Liver (tissue), 9 donors: ENCODE results near the gene C14orf132. TPM values are rescaled to one million over a fixed set of nuclear protein-coding genes. Genes with fewer than 3 reads are reported as not detected.

Experiments
- DNase-seq: peaks from one replicate; pipeline ENCODE4 v3.0.0-alpha.2; 2017; ENCODE audit warnings: low spot score
- H3K27ac ChIP-seq, 2 donors: one replicate each; pipeline ENCODE4 v1.7.0; 2013; ENCODE audit warnings: inconsistent platforms in 2 of 2, low read length in 2 of 2, control low read depth in 1 of 2, low read depth in 1 of 2, mild to moderate bottlenecking in 1 of 2
- H3K27me3 ChIP-seq, 4 donors: one replicate each; pipeline versions ENCODE4 v1.6.1 to v1.7.0; 2013; ENCODE audit warnings: low read length in 3 of 4, inconsistent platforms in 1 of 4, mild to moderate bottlenecking in 1 of 4, moderate library complexity in 1 of 4; ENCODE audit not compliant: control insufficient read depth in 4 of 4, insufficient read depth in 4 of 4
- H3K36me3 ChIP-seq, 4 donors: one replicate each; pipeline versions ENCODE4 v1.6.1 to v1.7.0; 2013; ENCODE audit warnings: low read length in 3 of 4, mild to moderate bottlenecking in 3 of 4, low read depth in 1 of 4, moderate library complexity in 1 of 4; ENCODE audit not compliant: control insufficient read depth in 4 of 4, insufficient read depth in 3 of 4
- H3K4me1 ChIP-seq, 4 donors: one replicate each; pipeline versions ENCODE4 v1.6.1 to v1.7.0; 2013; ENCODE audit warnings: low read length in 3 of 4, mild to moderate bottlenecking in 3 of 4, moderate library complexity in 1 of 4; ENCODE audit not compliant: control insufficient read depth in 4 of 4, insufficient read depth in 4 of 4
- H3K4me3 ChIP-seq, 3 donors: one replicate each; pipeline versions ENCODE4 v1.6.1 to v1.7.0; 2013; ENCODE audit warnings: low read length in 3 of 3, control low read depth in 1 of 3, low read depth in 1 of 3, mild to moderate bottlenecking in 1 of 3
- H3K9ac ChIP-seq, 2 donors: one replicate each; pipeline ENCODE4 v1.7.0; 2013; ENCODE audit warnings: low read length in 2 of 2, mild to moderate bottlenecking in 2 of 2, moderate library complexity in 2 of 2, control low read depth in 1 of 2, low read depth in 1 of 2
- H3K9me3 ChIP-seq, 4 donors: one replicate each; pipeline versions ENCODE4 v1.6.1 to v1.7.0; 2013; ENCODE audit warnings: low read length in 3 of 4; ENCODE audit not compliant: control insufficient read depth in 4 of 4
- EGR1 ChIP-seq, 2 donors: IDR thresholded peaks; 2 replicates each; pipeline ENCODE4 v1.6.1; 2016 to 2018; ENCODE audit warnings: antibody characterized with exemption in 2 of 2, low read depth in 2 of 2
- FOXA1 ChIP-seq: IDR thresholded peaks from 2 replicates; pipeline ENCODE4 v1.6.1; 2016; ENCODE audit warnings: antibody characterized with exemption
- FOXA2 ChIP-seq: IDR thresholded peaks from 2 replicates; pipeline ENCODE4 v1.6.1; 2016; ENCODE audit warnings: antibody characterized with exemption
- GABPA ChIP-seq, 2 donors: IDR thresholded peaks in 1 of 2; conservative IDR thresholded peaks in 1 of 2; 2 replicates each; pipeline ENCODE4 v1.6.1; 2016; ENCODE audit warnings: antibody characterized with exemption in 2 of 2, mild to moderate bottlenecking in 1 of 2, moderate library complexity in 1 of 2
- HNF4A ChIP-seq, 2 donors: conservative IDR thresholded peaks; 2 replicates each; pipeline ENCODE4 v1.6.1; 2016; ENCODE audit warnings: antibody characterized with exemption in 2 of 2, mild to moderate bottlenecking in 2 of 2
- HNF4G ChIP-seq: IDR thresholded peaks from 2 replicates; pipeline ENCODE4 v1.6.1; 2016; ENCODE audit warnings: antibody characterized with exemption
- JUND ChIP-seq, 2 donors: IDR thresholded peaks; 2 replicates each; pipeline ENCODE4 v1.6.1; 2016; ENCODE audit warnings: antibody characterized with exemption in 2 of 2
- NR2F2 ChIP-seq: IDR thresholded peaks from 2 replicates; pipeline ENCODE4 v1.6.1; 2016; ENCODE audit warnings: antibody characterized with exemption
- RXRA ChIP-seq, 2 donors: IDR thresholded peaks; 2 replicates each; pipeline ENCODE4 v1.6.1; 2017 to 2018; ENCODE audit warnings: antibody characterized with exemption in 2 of 2, mild to moderate bottlenecking in 1 of 2
- SP1 ChIP-seq: IDR thresholded peaks from 2 replicates; pipeline ENCODE4 v1.6.1; 2018; ENCODE audit warnings: antibody characterized with exemption, mild to moderate bottlenecking
- TAF1 ChIP-seq: conservative IDR thresholded peaks from 2 replicates; pipeline ENCODE4 v1.6.1; 2016; ENCODE audit warnings: antibody characterized with exemption, mild to moderate bottlenecking
- YY1 ChIP-seq: IDR thresholded peaks from 2 replicates; pipeline ENCODE4 v1.6.1; 2016; ENCODE audit warnings: antibody characterized with exemption, mild to moderate bottlenecking
- WGBS: extraction: QIAGEN DNeasy Blood & Tissue Kit; methylation state at CpG from one replicate; pipeline ENCODE4 v1.1.7; 2013; 5-methylcytosine and 5-hydroxymethylcytosine counted together
- polyA plus RNA-seq, 2 donors: library from polyadenylated mRNA; stranded (reverse) in 1 of 2; unstranded in 1 of 2; fragments of 200-250 nt in 1 of 2; fragments of >200 nt in 1 of 2; fragmentation: Nextera tagmentation in 1 of 2; extraction: Ambion mirVana in 1 of 2; gene quantifications; one replicate each; pipeline versions ENCODE4 v1.2.1 to v1.2.3, GENCODE V29; 2013 to 2015
- total RNA-seq, 2 donors: library from RNA; depleted of rRNA; stranded (reverse); fragments of >200 nt; gene quantifications; one replicate each; pipeline ENCODE4 v1.2.3, GENCODE V29; 2014
- TF ChIP-seq, protein P1 (sequence below): IDR thresholded peaks from 2 replicates; pipeline ENCODE4 v1.6.1; 2016; ENCODE audit warnings: antibody characterized with exemption, mild to moderate bottlenecking
- TF ChIP-seq, protein P2 (sequence below): fragments of 150-350 bp; IDR thresholded peaks from 2 replicates; pipeline ENCODE4 v1.5.1; 2017; ENCODE audit warnings: improper control_type of control experiment, low read depth, low read length; ENCODE audit not compliant: missing input control
- TF ChIP-seq, protein P3 (sequence below): IDR thresholded peaks from 2 replicates; pipeline ENCODE4 v1.6.1; 2016; ENCODE audit warnings: antibody characterized with exemption
- TF ChIP-seq, protein P4 (sequence below): IDR thresholded peaks from 2 replicates; pipeline ENCODE4 v1.6.1; 2016; ENCODE audit warnings: antibody characterized with exemption
- TF ChIP-seq, protein P5 (sequence below): IDR thresholded peaks from 2 replicates; pipeline ENCODE4 v1.6.1; 2016; ENCODE audit warnings: antibody characterized with exemption
- donor health status: healthy.
- donor health status: healthy.
- donor health status: healthy.
- donor health status: healthy.
- donor health status: healthy.

C14orf132 gene
- total and polyA plus RNA-seq, 4 donors = 1.8 to 3.0 (median 2.1) TPM

DNA sequence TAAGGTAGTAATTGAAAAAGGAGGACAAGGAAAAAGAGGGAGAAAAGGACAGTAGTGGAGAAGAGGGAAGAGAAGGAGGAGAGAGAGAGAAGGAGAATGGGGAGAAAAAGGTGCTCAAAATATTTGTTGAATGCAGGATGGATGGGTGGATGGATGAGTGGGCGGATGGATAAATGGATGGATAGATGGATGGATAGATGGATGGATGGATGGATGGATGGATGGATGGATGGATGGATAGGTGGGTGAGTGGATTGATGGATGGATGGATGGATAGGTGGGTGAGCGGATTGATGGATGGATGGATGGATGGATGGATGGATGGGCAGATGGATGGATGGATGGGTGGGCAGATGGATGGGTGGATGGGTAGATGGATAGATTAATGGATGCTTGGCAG, 21.3 kb upstream of the C14orf132 start:
- Histone ChIP-seq H3K4me1 (no peaks in the 10 kb centered on the region), H3K9ac (no peak overlapping the region), H3K4me3 (no peak overlapping the region), H3K36me3 (no peaks in the 10 kb centered on the region), H3K9me3 (no peaks in the 10 kb centered on the region), H3K27me3 (no peaks in the 10 kb centered on the region), H3K27ac (no peak overlapping the region)
- TF ChIP-seq, protein P1, sequence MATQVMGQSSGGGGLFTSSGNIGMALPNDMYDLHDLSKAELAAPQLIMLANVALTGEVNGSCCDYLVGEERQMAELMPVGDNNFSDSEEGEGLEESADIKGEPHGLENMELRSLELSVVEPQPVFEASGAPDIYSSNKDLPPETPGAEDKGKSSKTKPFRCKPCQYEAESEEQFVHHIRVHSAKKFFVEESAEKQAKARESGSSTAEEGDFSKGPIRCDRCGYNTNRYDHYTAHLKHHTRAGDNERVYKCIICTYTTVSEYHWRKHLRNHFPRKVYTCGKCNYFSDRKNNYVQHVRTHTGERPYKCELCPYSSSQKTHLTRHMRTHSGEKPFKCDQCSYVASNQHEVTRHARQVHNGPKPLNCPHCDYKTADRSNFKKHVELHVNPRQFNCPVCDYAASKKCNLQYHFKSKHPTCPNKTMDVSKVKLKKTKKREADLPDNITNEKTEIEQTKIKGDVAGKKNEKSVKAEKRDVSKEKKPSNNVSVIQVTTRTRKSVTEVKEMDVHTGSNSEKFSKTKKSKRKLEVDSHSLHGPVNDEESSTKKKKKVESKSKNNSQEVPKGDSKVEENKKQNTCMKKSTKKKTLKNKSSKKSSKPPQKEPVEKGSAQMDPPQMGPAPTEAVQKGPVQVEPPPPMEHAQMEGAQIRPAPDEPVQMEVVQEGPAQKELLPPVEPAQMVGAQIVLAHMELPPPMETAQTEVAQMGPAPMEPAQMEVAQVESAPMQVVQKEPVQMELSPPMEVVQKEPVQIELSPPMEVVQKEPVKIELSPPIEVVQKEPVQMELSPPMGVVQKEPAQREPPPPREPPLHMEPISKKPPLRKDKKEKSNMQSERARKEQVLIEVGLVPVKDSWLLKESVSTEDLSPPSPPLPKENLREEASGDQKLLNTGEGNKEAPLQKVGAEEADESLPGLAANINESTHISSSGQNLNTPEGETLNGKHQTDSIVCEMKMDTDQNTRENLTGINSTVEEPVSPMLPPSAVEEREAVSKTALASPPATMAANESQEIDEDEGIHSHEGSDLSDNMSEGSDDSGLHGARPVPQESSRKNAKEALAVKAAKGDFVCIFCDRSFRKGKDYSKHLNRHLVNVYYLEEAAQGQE = no peak
- TF ChIP-seq HNF4G (no peak), HNF4A (conservative IDR thresholded peaks at IDR 0.05) (no peak), RXRA (IDR thresholded peaks at IDR 0.05) (no peak), FOXA2 (no peak), JUND (IDR thresholded peaks at IDR 0.05) (no peak), YY1 (no peak), EGR1 (IDR thresholded peaks at IDR 0.05; ENCODE audit: low read depth in 2 of 2) (no peak), NR2F2 (no peak), TAF1 (no peak), GABPA (IDR thresholded peaks at IDR 0.05 in 1 of 2, conservative IDR thresholded peaks at IDR 0.05 in 1 of 2) (no peak), SP1 (no peak)
- TF ChIP-seq, protein P2, sequence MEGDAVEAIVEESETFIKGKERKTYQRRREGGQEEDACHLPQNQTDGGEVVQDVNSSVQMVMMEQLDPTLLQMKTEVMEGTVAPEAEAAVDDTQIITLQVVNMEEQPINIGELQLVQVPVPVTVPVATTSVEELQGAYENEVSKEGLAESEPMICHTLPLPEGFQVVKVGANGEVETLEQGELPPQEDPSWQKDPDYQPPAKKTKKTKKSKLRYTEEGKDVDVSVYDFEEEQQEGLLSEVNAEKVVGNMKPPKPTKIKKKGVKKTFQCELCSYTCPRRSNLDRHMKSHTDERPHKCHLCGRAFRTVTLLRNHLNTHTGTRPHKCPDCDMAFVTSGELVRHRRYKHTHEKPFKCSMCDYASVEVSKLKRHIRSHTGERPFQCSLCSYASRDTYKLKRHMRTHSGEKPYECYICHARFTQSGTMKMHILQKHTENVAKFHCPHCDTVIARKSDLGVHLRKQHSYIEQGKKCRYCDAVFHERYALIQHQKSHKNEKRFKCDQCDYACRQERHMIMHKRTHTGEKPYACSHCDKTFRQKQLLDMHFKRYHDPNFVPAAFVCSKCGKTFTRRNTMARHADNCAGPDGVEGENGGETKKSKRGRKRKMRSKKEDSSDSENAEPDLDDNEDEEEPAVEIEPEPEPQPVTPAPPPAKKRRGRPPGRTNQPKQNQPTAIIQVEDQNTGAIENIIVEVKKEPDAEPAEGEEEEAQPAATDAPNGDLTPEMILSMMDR = no peak
- TF ChIP-seq, protein P3, sequence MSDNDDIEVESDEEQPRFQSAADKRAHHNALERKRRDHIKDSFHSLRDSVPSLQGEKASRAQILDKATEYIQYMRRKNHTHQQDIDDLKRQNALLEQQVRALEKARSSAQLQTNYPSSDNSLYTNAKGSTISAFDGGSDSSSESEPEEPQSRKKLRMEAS = no peak
- TF ChIP-seq, protein P4, sequence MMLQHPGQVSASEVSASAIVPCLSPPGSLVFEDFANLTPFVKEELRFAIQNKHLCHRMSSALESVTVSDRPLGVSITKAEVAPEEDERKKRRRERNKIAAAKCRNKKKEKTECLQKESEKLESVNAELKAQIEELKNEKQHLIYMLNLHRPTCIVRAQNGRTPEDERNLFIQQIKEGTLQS = no peak
- 87% methylated on average over 2 of the region's 2 CpGs for WGBS
- DNase-seq = no peak

DNA sequence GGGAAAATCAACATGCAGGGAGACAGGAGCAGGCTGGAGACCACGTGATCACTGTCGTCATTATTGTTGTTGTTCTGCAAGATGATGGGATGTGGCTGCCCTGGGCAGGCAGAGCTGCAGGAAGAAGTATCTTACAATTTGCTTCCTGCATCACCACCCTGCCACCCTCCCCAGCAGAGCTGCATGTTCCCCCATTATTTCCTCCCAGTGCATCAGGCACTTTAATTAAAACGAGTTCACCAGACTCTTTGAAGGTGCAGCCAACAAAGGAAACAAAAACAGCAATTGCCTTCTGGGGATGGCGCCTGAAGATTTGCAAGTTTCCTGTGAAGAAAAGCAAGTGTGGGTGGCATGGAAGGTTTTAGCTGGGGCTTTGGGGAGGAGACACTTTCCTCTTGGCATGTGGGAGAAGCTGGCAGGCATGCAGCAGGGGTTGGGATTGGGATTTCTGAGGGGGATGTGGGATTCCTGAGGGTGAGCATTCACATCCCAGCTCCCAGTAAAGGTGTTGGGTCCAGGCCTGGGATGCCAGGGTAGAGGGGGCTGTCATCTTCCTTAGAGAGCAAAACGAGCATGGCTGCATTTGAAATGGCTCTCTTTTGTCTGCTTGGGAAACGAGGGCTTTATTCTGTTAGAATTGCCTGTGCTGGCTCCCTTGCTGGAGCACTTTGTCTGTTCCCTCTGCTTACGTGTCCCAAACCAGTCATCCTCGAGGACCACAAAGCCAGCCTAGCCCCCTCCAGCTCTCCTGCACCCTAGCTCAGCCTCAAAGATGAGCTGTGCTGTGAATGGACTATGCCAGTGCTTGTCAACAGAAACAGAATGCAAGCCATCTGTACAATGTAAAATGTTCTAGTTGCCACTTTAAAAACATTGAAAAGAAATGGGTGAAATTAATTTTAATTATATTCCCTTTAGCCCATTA, 11.5 kb upstream of the C14orf132 start:
- H3K9me3 ChIP-seq = no peaks in the 10 kb centered on the region
- H3K4me3 ChIP-seq = no peak overlapping the region
- WGBS = 54% methylated on average over 8 of the region's 8 CpGs
- H3K36me3 ChIP-seq = no peaks in the 10 kb centered on the region
- no peak for DNase-seq
- H3K9ac ChIP-seq = no peak overlapping the region
- TF ChIP-seq, protein P5, sequence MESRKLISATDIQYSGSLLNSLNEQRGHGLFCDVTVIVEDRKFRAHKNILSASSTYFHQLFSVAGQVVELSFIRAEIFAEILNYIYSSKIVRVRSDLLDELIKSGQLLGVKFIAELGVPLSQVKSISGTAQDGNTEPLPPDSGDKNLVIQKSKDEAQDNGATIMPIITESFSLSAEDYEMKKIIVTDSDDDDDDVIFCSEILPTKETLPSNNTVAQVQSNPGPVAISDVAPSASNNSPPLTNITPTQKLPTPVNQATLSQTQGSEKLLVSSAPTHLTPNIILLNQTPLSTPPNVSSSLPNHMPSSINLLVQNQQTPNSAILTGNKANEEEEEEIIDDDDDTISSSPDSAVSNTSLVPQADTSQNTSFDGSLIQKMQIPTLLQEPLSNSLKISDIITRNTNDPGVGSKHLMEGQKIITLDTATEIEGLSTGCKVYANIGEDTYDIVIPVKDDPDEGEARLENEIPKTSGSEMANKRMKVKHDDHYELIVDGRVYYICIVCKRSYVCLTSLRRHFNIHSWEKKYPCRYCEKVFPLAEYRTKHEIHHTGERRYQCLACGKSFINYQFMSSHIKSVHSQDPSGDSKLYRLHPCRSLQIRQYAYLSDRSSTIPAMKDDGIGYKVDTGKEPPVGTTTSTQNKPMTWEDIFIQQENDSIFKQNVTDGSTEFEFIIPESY = no peak
- TF ChIP-seq EGR1 (IDR thresholded peaks at IDR 0.05; ENCODE audit: low read depth in 2 of 2) (no peak), SP1 (no peak), GABPA (IDR thresholded peaks at IDR 0.05 in 1 of 2, conservative IDR thresholded peaks at IDR 0.05 in 1 of 2) (no peak), FOXA1 (no peak), NR2F2 (no peak)
- TF ChIP-seq, protein P4 = no peak
- H3K27ac ChIP-seq = no peak overlapping the region
- no peaks in the 10 kb centered on the region for H3K4me1 ChIP-seq
- H3K27me3 ChIP-seq = no peaks in the 10 kb centered on the region
